ENCODE measurements around the gene NUTM2B. TPM values are rescaled to one million over a fixed set of nuclear protein-coding genes. Genes with fewer than 3 reads are reported as not detected.
"Not testable (repeated sequence)": the region's sequence is repeated elsewhere in the genome, so short reads cannot be mapped to it uniquely, and the experiment has no call there.

The NUTM2B gene, protein sequence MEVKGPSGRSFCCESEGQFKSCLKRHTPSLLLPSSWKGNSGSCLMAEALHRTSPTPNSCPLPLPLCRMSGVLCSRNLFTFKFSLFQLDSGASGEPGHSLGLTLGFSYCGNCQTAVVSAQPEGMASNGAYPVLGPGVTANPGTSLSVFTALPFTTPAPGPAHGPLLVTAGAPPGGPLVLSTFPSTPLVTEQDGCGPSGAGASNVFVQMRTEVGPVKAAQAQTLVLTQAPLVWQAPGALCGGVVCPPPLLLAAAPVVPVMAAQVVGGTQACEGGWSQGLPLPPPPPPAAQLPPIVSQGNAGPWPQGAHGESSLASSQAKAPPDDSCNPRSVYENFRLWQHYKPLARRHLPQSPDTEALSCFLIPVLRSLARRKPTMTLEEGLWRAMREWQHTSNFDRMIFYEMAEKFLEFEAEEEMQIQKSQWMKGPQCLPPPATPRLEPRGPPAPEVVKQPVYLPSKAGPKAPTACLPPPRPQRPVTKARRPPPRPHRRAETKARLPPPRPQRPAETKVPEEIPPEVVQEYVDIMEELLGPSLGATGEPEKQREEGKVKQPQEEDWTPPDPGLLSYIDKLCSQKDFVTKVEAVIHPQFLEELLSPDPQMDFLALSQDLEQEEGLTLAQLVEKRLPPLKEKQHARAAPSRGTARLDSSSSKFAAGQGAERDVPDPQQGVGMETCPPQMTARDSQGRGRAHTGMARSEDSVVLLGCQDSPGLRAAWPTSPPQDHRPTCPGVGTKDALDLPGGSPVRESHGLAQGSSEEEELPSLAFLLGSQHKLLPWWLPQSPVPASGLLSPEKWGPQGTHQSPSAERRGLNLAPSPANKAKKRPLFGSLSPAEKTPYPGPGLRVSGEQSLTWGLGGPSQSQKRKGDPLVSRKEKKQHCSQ
- polyA plus RNA-seq (2012; ENCODE audit: insufficient read length, low read depth) = 1.1 TPM

DNA sequence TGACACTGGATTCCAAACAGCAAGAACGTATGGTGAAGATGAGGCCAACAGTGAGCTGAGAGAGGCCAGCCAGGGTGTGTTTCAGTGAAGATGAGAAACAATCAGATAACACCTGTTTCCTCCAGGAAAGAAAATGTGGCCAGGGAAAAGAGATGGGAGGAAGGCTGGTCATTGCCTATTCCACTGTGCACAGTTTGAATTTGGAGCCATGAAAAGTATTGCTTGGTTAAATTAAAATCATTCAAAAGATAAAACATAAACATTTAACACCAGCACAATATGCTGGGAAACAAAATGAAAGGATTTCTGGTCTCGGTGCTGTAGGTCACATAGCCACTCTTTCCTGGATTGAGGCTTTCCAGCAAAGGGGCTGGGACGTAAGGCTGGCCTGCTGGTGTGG is at the start of gene NUTM2B:
Gene NUTM2B (plus strand): TSS at position 301 of the 400 bp plus-strand sequence. CDS start 383 bp downstream, outside the sequence.
- not testable (repeated sequence) for TF ChIP-seq TAF1 (IDR thresholded peaks at IDR 0.05; ENCODE audit: borderline replicate concordance, insufficient read depth, low read length); FOXP2 (optimal IDR thresholded peaks at IDR 0.05; ENCODE audit: borderline replicate concordance, extremely low read depth, extremely low read length, insufficient read depth)
- TF ChIP-seq, protein P1, sequence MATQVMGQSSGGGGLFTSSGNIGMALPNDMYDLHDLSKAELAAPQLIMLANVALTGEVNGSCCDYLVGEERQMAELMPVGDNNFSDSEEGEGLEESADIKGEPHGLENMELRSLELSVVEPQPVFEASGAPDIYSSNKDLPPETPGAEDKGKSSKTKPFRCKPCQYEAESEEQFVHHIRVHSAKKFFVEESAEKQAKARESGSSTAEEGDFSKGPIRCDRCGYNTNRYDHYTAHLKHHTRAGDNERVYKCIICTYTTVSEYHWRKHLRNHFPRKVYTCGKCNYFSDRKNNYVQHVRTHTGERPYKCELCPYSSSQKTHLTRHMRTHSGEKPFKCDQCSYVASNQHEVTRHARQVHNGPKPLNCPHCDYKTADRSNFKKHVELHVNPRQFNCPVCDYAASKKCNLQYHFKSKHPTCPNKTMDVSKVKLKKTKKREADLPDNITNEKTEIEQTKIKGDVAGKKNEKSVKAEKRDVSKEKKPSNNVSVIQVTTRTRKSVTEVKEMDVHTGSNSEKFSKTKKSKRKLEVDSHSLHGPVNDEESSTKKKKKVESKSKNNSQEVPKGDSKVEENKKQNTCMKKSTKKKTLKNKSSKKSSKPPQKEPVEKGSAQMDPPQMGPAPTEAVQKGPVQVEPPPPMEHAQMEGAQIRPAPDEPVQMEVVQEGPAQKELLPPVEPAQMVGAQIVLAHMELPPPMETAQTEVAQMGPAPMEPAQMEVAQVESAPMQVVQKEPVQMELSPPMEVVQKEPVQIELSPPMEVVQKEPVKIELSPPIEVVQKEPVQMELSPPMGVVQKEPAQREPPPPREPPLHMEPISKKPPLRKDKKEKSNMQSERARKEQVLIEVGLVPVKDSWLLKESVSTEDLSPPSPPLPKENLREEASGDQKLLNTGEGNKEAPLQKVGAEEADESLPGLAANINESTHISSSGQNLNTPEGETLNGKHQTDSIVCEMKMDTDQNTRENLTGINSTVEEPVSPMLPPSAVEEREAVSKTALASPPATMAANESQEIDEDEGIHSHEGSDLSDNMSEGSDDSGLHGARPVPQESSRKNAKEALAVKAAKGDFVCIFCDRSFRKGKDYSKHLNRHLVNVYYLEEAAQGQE (IDR thresholded peaks at IDR 0.05; ENCODE audit: insufficient read depth in 1 of 2, low read depth in 2 of 2, low read length in 2 of 2) = not testable (repeated sequence)

All from PFSK-1 (cell line).